ENCODE measurements around the gene CHD1.

DNA sequence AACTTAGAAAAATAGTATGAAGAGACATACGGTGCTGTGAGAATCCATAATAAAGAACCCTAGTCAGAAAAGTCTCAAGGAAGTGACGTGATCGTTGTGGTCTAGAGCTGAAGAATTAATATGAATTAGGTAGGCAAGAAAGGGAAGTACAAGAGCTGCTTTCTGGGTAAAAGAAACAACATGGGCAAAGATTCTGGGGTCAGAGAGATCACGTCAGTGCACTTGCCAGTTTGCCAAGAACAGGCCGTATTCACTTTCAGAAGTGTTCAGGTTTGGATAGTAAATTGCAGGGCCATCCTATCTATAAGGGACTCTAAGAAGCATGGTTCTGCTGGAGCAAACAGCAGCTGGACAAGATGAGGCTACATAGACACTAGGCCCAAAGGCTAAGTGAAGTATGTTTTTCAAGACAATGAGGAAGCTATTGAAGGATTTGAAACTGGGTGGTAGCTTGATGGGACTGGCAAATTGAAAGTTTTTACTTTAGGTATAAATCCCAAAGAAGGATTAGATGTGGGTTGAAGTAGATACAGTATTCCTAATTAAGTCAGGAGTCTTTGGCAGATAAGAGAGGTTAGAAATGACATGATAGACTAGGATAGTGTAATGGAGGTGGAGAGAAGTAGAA, 4.8 kb upstream of the CHD1 start:
- TF ChIP-seq, protein P1, sequence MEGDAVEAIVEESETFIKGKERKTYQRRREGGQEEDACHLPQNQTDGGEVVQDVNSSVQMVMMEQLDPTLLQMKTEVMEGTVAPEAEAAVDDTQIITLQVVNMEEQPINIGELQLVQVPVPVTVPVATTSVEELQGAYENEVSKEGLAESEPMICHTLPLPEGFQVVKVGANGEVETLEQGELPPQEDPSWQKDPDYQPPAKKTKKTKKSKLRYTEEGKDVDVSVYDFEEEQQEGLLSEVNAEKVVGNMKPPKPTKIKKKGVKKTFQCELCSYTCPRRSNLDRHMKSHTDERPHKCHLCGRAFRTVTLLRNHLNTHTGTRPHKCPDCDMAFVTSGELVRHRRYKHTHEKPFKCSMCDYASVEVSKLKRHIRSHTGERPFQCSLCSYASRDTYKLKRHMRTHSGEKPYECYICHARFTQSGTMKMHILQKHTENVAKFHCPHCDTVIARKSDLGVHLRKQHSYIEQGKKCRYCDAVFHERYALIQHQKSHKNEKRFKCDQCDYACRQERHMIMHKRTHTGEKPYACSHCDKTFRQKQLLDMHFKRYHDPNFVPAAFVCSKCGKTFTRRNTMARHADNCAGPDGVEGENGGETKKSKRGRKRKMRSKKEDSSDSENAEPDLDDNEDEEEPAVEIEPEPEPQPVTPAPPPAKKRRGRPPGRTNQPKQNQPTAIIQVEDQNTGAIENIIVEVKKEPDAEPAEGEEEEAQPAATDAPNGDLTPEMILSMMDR (IDR thresholded peaks at IDR 0.05), result no peak
- no peak for TF ChIP-seq EP300 (IDR thresholded peaks at IDR 0.05; ENCODE audit: low read depth)
- no peak for TF ChIP-seq POLR2A (IDR thresholded peaks at IDR 0.05)

All from transverse colon (tissue), 3 donors.